Thymus (tissue), 11 donors: Measurements from ENCODE around the gene HIRA. TPM values are rescaled to one million over a fixed set of nuclear protein-coding genes. Genes with fewer than 3 reads are reported as not detected.
A peak's percentile ranks its signal among the peaks of the same experiment; 100 is the strongest.
"Not testable (repeated sequence)": the region's sequence is repeated elsewhere in the genome, so short reads cannot be mapped to it uniquely, and the experiment has no call there.

Experiments
- DNase-seq, 9 donors: peaks; one replicate each; pipeline ENCODE4 v3.0.0-alpha.2; 2013; ENCODE audit warnings: low spot score in 9 of 9, low read depth in 6 of 9, missing footprints in 1 of 9
- H3K27ac ChIP-seq, 2 donors: one replicate each; pipeline ENCODE4 v1.5.1; 2013; ENCODE audit warnings: control low read depth in 1 of 2, low read depth in 1 of 2, low read length in 1 of 2, mild to moderate bottlenecking in 1 of 2, moderate library complexity in 1 of 2
- H3K27me3 ChIP-seq, 2 donors: one replicate each; pipeline ENCODE4 v1.5.1; 2013; ENCODE audit warnings: low read length in 1 of 2; ENCODE audit not compliant: control insufficient read depth in 2 of 2, insufficient read depth in 1 of 2
- H3K36me3 ChIP-seq, 2 donors: one replicate each; pipeline ENCODE4 v1.5.1; 2013; ENCODE audit warnings: low read length in 1 of 2, mild to moderate bottlenecking in 1 of 2, moderate library complexity in 1 of 2; ENCODE audit not compliant: control insufficient read depth in 2 of 2, insufficient read depth in 2 of 2
- H3K4me1 ChIP-seq, 2 donors: one replicate each; pipeline ENCODE4 v1.5.1; 2013; ENCODE audit warnings: low read length in 2 of 2; ENCODE audit not compliant: control insufficient read depth in 2 of 2, insufficient read depth in 2 of 2
- H3K4me3 ChIP-seq, 2 donors: one replicate each; pipeline ENCODE4 v1.5.1; 2013; ENCODE audit warnings: low read length in 2 of 2, control low read depth in 1 of 2, mild to moderate bottlenecking in 1 of 2
- H3K9me3 ChIP-seq, 2 donors: one replicate each; pipeline ENCODE4 v1.5.1; 2013; ENCODE audit warnings: low read length in 1 of 2, mild to moderate bottlenecking in 1 of 2; ENCODE audit not compliant: control insufficient read depth in 2 of 2, insufficient read depth in 1 of 2
- WGBS: extraction: QIAGEN DNeasy Blood & Tissue Kit; methylation state at CpG from one replicate; pipeline ENCODE4 v1.1.7; 2013; 5-methylcytosine and 5-hydroxymethylcytosine counted together
- polyA plus RNA-seq: library from polyadenylated mRNA; stranded (reverse); fragments of 200-250 nt; gene quantifications from one replicate; pipeline ENCODE4 v1.2.3, GENCODE V29; 2013
- total RNA-seq: library from RNA; stranded (reverse); fragments of 120-200 nt; gene quantifications from one replicate; pipeline ENCODE4 v1.2.4, GENCODE V29; 2013
- donor health status: healthy.

Gene HIRA
- total and polyA plus RNA-seq, 2 donors: 15.4 to 15.9 TPM

GRCh38 chr22:19448076-19448607, 16.6 kb upstream of the HIRA start:
- Histone ChIP-seq H3K27ac (peak overlapping the region; percentile 86 to 92), H3K9me3 (no peaks in the 10 kb centered on the region), H3K4me1 (peaks cover 17 to 26% of the 10 kb centered on the region in 2 donors), H3K27me3 (no peaks in the 10 kb centered on the region), H3K36me3 (peaks cover 26 to 35% of the 10 kb centered on the region in 2 donors), H3K4me3 (peak overlapping the region; percentile 80 to 91)
- DNase-seq: peak in 5 of 9 donors; percentile 15 to 47 (median 27)
- WGBS: 21% methylated on average over 14 of the region's 14 CpGs

- under 1% methylated on average over 92 of the region's 92 CpGs for WGBS
- DNase-seq: peak; percentile 76 to 96 (median 86)
- Histone ChIP-seq H3K4me1 (peaks cover 17 to 26% of the 10 kb centered on the region in 2 donors), H3K4me3 (peak within 1 kb of the TSS; percentile 80 to 91), H3K9me3 (no peaks in the 10 kb centered on the region), H3K27me3 (no peaks in the 10 kb centered on the region), H3K27ac (peak within 1 kb of the TSS; percentile 86 to 92), H3K36me3 (peaks cover 20 to 32% of the 10 kb centered on the region in 2 donors)
Observed at GRCh38 chr22:19447330-19448075, 16.0 kb upstream of the HIRA start, which contains the start of gene C22orf39. TSS of gene C22orf39 (minus strand) at chr22:19447711. CDS start at chr22:19447688, 23 bp downstream.

- H3K27me3 ChIP-seq: no peaks in the 10 kb centered on the region
- no peaks in the 10 kb centered on the region for H3K9me3 ChIP-seq
- H3K27ac ChIP-seq: peak overlapping the region; percentile 62 to 90
- peaks cover 17 to 26% of the 10 kb centered on the region in 2 donors for H3K4me1 ChIP-seq
- DNase-seq: no peak
- H3K36me3 ChIP-seq: peaks cover 20 to 29% of the 10 kb centered on the region in 2 donors
- WGBS: 30% methylated on average over 22 of the region's 22 CpGs
- H3K4me3 ChIP-seq: peak overlapping the region; percentile 80 to 91
Observed at GRCh38 chr22:19446603-19447329, 15.2 kb upstream of the HIRA start.

GRCh38 chr22:19445279-19445982, 13.9 kb upstream of the HIRA start:
- Histone ChIP-seq H3K4me1 (peaks cover 17 to 26% of the 10 kb centered on the region in 2 donors), H3K36me3 (peaks cover 16 to 27% of the 10 kb centered on the region in 2 donors)
- H3K4me3 ChIP-seq, DNase-seq, H3K9me3 ChIP-seq, H3K27me3 ChIP-seq, H3K27ac ChIP-seq: not testable (repeated sequence)
- 98% methylated on average over 9 of the region's 9 CpGs for WGBS

- Histone ChIP-seq H3K36me3 (peaks cover 20 to 31% of the 10 kb centered on the region in 2 donors), H3K27me3 (no peaks in the 10 kb centered on the region), H3K4me3 (no peak overlapping the region), H3K4me1 (peaks cover 15 to 17% of the 10 kb centered on the region in 2 donors), H3K9me3 (no peaks in the 10 kb centered on the region), H3K27ac (no peak overlapping the region)
- WGBS: 96% methylated on average over 7 of the region's 7 CpGs
- no peak for DNase-seq
Observed at GRCh38 chr22:19443544-19444211, 12.1 kb upstream of the HIRA start.

GRCh38 chr22:19442166-19442565, 10.6 kb upstream of the HIRA start:
- WGBS: 91% methylated on average over 2 of the region's 2 CpGs
- H3K4me3 ChIP-seq: no peak overlapping the region
- peaks cover 22 to 34% of the 10 kb centered on the region in 2 donors for H3K36me3 ChIP-seq

GRCh38 chr22:19440411-19441195, 9.1 kb upstream of the HIRA start:
- H3K36me3 ChIP-seq: peaks cover 27 to 43% of the 10 kb centered on the region in 2 donors
- DNase-seq: no peak
- H3K4me3 ChIP-seq: no peak overlapping the region
- H3K27ac ChIP-seq: no peak overlapping the region
- no peaks in the 10 kb centered on the region for H3K4me1 ChIP-seq
- H3K27me3 ChIP-seq: no peaks in the 10 kb centered on the region
- no peaks in the 10 kb centered on the region for H3K9me3 ChIP-seq
- 97% methylated on average over 8 of the region's 8 CpGs for WGBS

More at GRCh38 chr22:19442166-19442565, 10.6 kb upstream of the HIRA start:
- Histone ChIP-seq H3K4me1 (peaks cover 8 to 9% of the 10 kb centered on the region in 2 donors), H3K27ac (no peak overlapping the region), H3K27me3 (no peaks in the 10 kb centered on the region), H3K9me3 (no peaks in the 10 kb centered on the region)
- no peak for DNase-seq

- peaks cover 23 to 35% of the 10 kb centered on the region in 2 donors for H3K36me3 ChIP-seq
- peaks cover 0 to under 1% of the 10 kb centered on the region in 2 donors for H3K4me1 ChIP-seq
- 92% methylated on average over 7 of the region's 7 CpGs for WGBS
- H3K27me3 ChIP-seq: no peaks in the 10 kb centered on the region
- DNase-seq: no peak
- no peak overlapping the region for H3K27ac ChIP-seq
- no peaks in the 10 kb centered on the region for H3K9me3 ChIP-seq
- no peak overlapping the region for H3K4me3 ChIP-seq
Observed at GRCh38 chr22:19438298-19438697, 6.8 kb upstream of the HIRA start.
